ENCODE results near the gene IYD.

IYD gene

DNA sequence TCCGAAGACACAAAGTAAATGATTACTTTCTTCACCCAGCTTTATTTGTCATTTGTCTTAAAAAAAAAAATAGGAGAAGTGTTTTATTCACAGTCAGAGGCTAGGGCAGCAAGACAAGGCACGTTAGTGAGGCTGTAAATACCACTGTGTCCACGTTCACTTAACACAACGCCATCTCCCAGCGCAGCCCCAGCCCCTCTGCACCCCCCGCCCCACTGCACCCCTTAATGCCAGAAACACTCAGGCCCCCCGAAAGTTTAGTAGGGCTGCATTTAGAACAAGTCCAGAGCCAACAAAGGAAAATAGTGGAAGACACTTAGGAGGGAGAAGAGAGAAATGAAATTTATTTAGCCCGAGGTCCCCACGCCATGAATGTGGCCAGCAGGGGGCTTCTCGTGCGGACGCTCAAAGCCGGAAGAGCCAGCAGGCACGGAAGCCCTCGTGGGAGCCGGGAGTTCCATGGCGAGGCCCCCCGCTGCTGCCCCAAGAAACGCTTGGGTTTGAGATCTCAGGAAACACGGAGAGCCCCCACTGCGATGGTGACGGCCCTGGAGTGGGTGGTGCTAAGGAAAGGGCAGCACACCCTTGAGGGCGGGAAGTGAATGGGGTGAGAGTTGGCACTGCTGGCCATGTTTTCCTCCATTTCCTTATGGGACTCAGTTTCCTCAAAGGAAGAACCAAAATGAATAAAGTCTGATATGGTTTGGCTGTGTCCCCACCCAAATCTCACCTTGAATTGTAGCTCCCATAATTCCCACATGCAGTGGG is 50.2 kb downstream of the IYD start:
- ChIA-PET CTCF (interaction anchor here (0.6 to 4.8 kb wide), 81 partner anchors 9 to 1898 kb away, joined by 3 to 168 read pairs (median 4); partner anchors contain the start of gene PLEKHG1), POLR2A (interaction anchor here (0.7 to 1.7 kb wide), 2 partner anchors 181 to 304 kb away, joined by 3 to 18 read pairs; partner anchors contain the start of gene PLEKHG1)
- no peaks in the 10 kb centered on the region for H3K9me3 ChIP-seq (ENCODE audit: control insufficient read depth, insufficient read depth, low read depth, low read length)
- peaks cover 8% of the 10 kb centered on the region; the same call in 1 of the 2 replicates for H3K4me1 ChIP-seq (ENCODE audit: control insufficient read depth, insufficient read depth, low read length)
- H3K36me3 ChIP-seq (ENCODE audit: control insufficient read depth in 2 of 2, insufficient read depth in 1 of 2, low read length in 2 of 2), result no peaks in the 10 kb centered on the region
- H3K4me3 ChIP-seq (ENCODE audit: low read depth, low read length), result peak overlapping the region; percentile 26
- peak overlapping the region; percentile 78 for H3K27ac ChIP-seq (ENCODE audit: extremely low read depth, low read depth, low read length)
- TF ChIP-seq ZBTB8A (tag by site-specific recombination; IDR thresholded peaks at IDR 0.05) (peak; percentile 34; the same call in 1 of the 2 replicates), PRDM10 (tag by site-specific recombination; IDR thresholded peaks at IDR 0.05) (peak; percentile 59; the same call in 1 of the 2 replicates), MYNN (tag by site-specific recombination; IDR thresholded peaks at IDR 0.05; ENCODE audit: borderline replicate concordance) (no peak), ZNF335 (tag by site-specific recombination; conservative IDR thresholded peaks at IDR 0.05) (peak; percentile 63; the same call in 1 of the 2 replicates), ZNF585B (tag by site-specific recombination; IDR thresholded peaks at IDR 0.05) (no peak), ZSCAN30 (tag by site-specific recombination; IDR thresholded peaks at IDR 0.05) (peak; percentile 82), ZNF521 (tag by site-specific recombination; IDR thresholded peaks at IDR 0.05) (no peak), GFI1B (tag by site-specific recombination; IDR thresholded peaks at IDR 0.05) (no peak), ZNF596 (tag by site-specific recombination; IDR thresholded peaks at IDR 0.05) (peak; percentile 47; the same call in 1 of the 2 replicates), HIC1 (tag by site-specific recombination; IDR thresholded peaks at IDR 0.05) (peak; percentile 58; the same call in 1 of the 2 replicates), ZNF510 (tag by site-specific recombination; IDR thresholded peaks at IDR 0.05; ENCODE audit: insufficient replicate concordance) (no peak), ZNF280C (tag by site-specific recombination; IDR thresholded peaks at IDR 0.05) (no peak)
- TF ChIP-seq, protein P1, sequence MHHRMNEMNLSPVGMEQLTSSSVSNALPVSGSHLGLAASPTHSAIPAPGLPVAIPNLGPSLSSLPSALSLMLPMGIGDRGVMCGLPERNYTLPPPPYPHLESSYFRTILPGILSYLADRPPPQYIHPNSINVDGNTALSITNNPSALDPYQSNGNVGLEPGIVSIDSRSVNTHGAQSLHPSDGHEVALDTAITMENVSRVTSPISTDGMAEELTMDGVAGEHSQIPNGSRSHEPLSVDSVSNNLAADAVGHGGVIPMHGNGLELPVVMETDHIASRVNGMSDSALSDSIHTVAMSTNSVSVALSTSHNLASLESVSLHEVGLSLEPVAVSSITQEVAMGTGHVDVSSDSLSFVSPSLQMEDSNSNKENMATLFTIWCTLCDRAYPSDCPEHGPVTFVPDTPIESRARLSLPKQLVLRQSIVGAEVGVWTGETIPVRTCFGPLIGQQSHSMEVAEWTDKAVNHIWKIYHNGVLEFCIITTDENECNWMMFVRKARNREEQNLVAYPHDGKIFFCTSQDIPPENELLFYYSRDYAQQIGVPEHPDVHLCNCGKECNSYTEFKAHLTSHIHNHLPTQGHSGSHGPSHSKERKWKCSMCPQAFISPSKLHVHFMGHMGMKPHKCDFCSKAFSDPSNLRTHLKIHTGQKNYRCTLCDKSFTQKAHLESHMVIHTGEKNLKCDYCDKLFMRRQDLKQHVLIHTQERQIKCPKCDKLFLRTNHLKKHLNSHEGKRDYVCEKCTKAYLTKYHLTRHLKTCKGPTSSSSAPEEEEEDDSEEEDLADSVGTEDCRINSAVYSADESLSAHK (tag by site-specific recombination; IDR thresholded peaks at IDR 0.05), result peak; percentile 13; the same call in 1 of the 2 replicates
- TF ChIP-seq, protein P2, sequence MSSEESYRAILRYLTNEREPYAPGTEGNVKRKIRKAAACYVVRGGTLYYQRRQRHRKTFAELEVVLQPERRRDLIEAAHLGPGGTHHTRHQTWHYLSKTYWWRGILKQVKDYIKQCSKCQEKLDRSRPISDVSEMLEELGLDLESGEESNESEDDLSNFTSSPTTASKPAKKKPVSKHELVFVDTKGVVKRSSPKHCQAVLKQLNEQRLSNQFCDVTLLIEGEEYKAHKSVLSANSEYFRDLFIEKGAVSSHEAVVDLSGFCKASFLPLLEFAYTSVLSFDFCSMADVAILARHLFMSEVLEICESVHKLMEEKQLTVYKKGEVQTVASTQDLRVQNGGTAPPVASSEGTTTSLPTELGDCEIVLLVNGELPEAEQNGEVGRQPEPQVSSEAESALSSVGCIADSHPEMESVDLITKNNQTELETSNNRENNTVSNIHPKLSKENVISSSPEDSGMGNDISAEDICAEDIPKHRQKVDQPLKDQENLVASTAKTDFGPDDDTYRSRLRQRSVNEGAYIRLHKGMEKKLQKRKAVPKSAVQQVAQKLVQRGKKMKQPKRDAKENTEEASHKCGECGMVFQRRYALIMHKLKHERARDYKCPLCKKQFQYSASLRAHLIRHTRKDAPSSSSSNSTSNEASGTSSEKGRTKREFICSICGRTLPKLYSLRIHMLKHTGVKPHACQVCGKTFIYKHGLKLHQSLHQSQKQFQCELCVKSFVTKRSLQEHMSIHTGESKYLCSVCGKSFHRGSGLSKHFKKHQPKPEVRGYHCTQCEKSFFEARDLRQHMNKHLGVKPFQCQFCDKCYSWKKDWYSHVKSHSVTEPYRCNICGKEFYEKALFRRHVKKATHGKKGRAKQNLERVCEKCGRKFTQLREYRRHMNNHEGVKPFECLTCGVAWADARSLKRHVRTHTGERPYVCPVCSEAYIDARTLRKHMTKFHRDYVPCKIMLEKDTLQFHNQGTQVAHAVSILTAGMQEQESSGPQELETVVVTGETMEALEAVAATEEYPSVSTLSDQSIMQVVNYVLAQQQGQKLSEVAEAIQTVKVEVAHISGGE (tag by site-specific recombination; conservative IDR thresholded peaks at IDR 0.05; ENCODE audit: low read depth), result 0 out of 2 replicates have a peak, but pooled peaks have one; percentile 27
- TF ChIP-seq, protein P3, sequence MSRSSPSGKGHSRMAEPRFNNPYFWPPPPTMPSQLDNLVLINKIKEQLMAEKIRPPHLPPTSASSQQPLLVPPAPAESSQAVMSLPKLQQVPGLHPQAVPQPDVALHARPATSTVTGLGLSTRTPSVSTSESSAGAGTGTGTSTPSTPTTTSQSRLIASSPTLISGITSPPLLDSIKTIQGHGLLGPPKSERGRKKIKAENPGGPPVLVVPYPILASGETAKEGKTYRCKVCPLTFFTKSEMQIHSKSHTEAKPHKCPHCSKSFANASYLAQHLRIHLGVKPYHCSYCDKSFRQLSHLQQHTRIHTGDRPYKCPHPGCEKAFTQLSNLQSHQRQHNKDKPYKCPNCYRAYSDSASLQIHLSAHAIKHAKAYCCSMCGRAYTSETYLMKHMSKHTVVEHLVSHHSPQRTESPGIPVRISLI (tag by site-specific recombination; IDR thresholded peaks at IDR 0.05), result no peak
- TF ChIP-seq, protein P4, sequence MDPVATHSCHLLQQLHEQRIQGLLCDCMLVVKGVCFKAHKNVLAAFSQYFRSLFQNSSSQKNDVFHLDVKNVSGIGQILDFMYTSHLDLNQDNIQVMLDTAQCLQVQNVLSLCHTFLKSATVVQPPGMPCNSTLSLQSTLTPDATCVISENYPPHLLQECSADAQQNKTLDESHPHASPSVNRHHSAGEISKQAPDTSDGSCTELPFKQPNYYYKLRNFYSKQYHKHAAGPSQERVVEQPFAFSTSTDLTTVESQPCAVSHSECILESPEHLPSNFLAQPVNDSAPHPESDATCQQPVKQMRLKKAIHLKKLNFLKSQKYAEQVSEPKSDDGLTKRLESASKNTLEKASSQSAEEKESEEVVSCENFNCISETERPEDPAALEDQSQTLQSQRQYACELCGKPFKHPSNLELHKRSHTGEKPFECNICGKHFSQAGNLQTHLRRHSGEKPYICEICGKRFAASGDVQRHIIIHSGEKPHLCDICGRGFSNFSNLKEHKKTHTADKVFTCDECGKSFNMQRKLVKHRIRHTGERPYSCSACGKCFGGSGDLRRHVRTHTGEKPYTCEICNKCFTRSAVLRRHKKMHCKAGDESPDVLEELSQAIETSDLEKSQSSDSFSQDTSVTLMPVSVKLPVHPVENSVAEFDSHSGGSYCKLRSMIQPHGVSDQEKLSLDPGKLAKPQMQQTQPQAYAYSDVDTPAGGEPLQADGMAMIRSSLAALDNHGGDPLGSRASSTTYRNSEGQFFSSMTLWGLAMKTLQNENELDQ (tag by site-specific recombination; IDR thresholded peaks at IDR 0.05; ENCODE audit: low read depth), result no peak

All from HEK293 (cell line).